Epithelial cell of proximal tubule (primary cell): ENCODE data around the gene TRIM16. TPM values are rescaled to one million over a fixed set of nuclear protein-coding genes. Genes with fewer than 3 reads are reported as not detected.
"Not testable (repeated sequence)": the region's sequence is repeated elsewhere in the genome, so short reads cannot be mapped to it uniquely, and the experiment has no call there.

ENCODE experiments used
- DNase-seq: peaks from one replicate; pipeline ENCODE4 v3.0.0-alpha.2; 2011; ENCODE audit warnings: low read depth
- H3K4me3 ChIP-seq: 2 replicates; pipeline ENCODE4 v1.5.1; 2011; ENCODE audit warnings: low read depth, mild to moderate bottlenecking, low read length
- total RNA-seq: library from RNA; depleted of rRNA; stranded (reverse); fragments of >200 nt; gene quantifications from 2 replicates; pipeline ENCODE4 v1.2.3, GENCODE V29; 2015
- TF ChIP-seq, protein P1 (sequence below): conservative IDR thresholded peaks from 2 replicates; pipeline ENCODE4 v1.5.1; 2012; ENCODE audit warnings: low read depth, mild to moderate bottlenecking, low read length

Gene TRIM16
- total RNA-seq, 1 donor from 2014 or later = 25.0 TPM

DNA sequence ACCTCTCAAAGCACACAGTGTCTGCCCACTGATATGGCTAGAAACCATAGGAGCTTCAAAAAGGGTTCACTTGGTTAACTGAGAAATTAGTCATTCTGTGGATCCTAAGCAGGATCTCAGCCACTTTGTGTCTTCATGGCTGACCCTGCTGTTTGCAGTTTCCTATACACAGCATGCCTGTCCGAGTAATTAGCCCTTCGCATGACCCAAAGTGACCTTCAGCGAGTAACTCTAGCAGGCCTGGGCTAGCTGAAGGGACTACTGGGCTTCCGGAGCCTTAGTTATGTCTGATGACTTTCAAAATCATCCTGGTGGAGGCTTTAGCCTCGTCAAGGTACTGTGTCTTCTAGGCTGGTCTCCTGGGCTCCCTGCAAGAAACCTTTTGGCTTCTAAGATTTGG, 35.7 kb downstream of the TRIM16 start:
- no peak overlapping the region for H3K4me3 ChIP-seq

DNA sequence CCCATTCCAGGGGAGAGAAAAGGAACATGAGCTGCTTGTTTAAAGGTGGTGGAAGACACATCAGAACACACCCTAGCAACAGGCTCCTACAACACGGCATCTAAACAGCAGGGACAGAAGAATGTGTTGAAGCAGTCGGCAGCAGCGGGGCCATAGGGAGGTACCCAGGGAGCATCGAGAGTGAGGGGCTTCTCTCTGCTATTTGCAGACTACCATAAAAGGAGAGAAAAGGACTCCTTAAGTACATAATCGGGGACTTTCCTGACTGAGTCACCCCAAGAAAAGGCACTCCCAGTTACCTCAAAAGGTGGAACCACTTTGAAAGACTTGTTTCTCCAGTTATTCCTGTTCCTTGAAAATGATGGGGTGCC, 38.2 kb downstream of the TRIM16 start:
- H3K4me3 ChIP-seq, DNase-seq: not testable (repeated sequence)

More for the DNA sequence above, 35.7 kb downstream of the TRIM16 start:
- TF ChIP-seq, protein P1, sequence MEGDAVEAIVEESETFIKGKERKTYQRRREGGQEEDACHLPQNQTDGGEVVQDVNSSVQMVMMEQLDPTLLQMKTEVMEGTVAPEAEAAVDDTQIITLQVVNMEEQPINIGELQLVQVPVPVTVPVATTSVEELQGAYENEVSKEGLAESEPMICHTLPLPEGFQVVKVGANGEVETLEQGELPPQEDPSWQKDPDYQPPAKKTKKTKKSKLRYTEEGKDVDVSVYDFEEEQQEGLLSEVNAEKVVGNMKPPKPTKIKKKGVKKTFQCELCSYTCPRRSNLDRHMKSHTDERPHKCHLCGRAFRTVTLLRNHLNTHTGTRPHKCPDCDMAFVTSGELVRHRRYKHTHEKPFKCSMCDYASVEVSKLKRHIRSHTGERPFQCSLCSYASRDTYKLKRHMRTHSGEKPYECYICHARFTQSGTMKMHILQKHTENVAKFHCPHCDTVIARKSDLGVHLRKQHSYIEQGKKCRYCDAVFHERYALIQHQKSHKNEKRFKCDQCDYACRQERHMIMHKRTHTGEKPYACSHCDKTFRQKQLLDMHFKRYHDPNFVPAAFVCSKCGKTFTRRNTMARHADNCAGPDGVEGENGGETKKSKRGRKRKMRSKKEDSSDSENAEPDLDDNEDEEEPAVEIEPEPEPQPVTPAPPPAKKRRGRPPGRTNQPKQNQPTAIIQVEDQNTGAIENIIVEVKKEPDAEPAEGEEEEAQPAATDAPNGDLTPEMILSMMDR = no peak
- no peak for DNase-seq

DNA sequence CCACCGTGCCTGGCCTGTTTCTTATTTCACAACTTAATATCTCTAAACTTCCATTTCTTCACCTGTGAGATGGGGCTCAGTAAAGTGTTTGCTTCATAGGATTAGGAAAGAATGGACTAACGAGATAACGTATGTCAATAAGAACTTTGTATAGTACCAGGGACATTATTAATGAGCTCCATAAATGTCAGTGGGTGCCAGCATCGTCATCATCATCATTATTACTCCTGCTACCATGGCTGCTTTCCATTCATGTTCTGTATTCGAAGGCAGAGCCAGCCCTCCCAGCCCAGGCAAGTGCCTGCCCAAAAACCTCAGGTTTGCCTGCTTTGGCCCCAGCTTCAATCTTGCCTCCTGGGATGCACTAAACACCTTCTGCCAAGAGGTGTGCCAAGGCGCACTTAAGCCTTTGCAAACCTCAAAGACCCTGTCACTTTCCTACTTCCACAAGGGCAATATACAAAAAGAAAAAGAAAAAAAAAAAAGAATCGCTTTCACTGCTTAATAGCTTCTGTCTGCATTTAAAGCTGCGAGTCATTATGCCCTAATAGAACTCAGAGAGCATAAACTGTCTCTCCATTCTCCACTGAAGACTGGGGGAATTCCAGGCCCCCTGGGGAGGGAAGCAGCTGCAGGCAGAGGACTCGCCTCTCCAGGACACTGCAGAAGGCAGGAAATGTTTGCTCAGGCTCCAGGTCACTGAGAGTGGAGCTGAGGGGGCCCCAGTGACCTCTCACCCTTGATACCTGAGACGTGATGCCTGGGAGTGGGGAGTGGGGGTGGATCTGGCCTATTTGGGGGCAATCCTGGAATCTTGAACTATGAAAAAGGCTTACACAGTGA, 38.8 kb downstream of the TRIM16 start:
- not testable (repeated sequence) for H3K4me3 ChIP-seq, DNase-seq

DNA sequence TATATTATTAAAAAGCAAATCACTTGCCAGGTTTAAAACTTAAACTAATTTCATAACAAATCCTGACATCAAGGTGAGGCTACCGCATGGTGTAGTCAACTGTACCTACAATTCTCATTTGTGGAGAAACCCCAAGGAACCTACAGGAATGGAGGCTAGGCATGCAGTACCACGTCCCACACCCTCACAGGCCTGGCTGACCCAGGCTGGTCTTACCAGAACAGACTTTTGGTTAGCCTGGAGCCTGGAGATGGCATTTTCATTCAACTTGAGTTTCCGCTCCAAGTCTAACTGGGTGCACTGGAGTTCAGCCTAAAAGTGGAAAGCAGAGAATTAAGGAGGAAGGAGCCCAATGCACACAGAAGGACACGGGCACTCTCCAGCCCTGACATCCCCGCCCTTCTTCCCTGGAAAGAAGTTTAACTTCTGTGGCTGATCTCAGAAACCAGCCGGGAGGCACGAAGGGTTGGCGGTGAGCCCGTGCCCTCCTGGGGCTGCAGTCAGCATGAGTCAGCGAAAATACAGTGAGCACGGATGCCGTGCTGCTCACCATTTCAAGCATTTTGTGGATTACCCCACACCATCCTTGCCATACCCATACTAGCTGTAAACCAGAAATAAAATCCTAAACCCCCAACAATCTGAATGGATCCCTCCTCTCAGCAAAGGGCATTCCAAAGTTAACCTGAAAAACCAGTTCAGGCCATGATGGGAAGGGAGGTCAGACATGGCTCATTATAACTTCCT, 41.4 kb downstream of the TRIM16 start:
- DNase-seq, H3K4me3 ChIP-seq: not testable (repeated sequence)

DNA sequence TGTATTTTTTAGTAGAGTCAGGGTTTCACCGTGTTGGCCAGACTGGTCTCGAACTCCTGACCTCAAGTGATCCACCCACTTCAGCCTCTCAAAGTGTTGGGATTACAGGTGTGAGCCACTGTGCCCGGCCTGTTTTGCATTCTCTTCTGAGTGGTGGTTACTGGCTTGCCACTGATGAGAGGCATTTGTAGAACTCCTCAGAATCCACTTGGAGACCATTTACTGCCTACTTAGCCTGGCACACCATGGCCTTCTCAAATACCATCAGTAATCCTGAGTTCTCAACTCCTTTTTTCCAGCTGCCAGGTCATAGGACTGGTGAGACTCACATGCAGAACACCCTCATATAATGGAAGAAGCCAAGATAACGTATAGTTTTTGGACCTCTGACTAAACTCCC, 42.1 kb downstream of the TRIM16 start:
- not testable (repeated sequence) for DNase-seq, H3K4me3 ChIP-seq

DNA sequence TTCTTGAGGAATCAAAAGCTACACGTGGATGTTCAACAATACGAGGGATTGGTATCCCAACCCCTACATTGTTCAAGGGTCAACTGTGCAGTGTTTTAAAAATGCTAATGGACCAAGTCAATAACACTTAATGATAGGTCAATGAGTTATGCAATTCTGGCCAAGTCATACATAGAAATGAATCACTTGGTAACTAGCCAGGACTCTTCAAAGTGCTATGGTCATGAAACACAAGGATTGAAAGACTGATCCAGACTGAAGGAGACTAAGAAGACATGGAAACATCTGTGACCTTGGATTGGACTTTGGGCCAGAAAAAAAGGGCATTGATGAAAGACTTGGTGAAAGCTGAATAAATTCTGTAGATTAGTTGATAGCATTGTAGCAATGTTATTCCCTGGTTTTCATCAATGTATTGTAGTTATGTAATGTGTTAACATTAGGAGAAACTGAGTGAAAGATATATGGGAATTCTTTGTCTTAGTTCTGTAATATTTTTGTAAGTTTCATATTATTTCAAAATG, 53.1 kb downstream of the TRIM16 start:
- not testable (repeated sequence) for DNase-seq

DNA sequence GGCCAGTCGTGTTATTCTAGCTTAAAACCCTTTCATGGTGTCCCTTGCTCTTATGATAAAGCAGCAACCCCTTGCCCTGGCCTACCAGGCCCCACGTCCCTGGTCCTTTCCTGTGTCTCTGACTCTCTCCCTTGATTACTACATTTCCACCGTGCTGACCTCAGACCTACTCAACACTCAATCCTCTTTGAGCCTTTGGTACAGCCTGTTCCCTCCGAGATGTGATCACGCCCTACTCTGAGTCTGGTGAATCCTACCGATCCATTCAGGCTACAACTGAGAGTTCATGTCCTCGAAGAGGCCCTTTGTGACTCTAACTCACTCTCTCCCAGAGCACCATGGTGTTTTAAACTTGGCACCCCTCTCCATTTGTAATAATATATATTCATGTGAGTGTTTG, 54.1 kb downstream of the TRIM16 start:
- DNase-seq, H3K4me3 ChIP-seq: not testable (repeated sequence)

More for the DNA sequence above, 53.1 kb downstream of the TRIM16 start:
- not testable (repeated sequence) for H3K4me3 ChIP-seq

DNA sequence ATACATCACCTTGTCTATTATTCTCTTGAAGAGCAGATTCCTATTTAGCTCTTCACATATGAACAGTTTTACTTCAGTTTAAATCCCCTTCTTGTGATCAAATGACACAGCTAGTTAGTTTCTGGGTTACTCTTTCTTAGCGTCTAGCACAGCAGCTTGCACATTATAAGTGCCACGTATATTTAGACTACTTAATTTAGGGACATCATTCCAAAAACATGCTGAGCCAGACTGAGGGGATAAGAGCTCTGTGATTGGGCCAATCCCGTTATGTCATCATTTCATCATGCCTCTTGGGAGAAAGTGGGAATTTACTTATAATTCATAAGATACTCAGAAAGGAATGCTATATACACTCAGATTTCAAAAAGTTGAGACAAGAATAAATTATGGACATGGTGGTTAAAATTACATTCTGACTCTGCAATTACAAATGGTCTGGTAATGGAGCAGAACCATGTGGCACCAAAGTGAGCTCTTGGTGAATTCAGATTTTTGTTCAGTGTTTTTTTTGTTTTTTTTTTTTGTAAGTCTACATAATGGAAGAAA, 60.4 kb downstream of the TRIM16 start:
- not testable (repeated sequence) for H3K4me3 ChIP-seq, DNase-seq

DNA sequence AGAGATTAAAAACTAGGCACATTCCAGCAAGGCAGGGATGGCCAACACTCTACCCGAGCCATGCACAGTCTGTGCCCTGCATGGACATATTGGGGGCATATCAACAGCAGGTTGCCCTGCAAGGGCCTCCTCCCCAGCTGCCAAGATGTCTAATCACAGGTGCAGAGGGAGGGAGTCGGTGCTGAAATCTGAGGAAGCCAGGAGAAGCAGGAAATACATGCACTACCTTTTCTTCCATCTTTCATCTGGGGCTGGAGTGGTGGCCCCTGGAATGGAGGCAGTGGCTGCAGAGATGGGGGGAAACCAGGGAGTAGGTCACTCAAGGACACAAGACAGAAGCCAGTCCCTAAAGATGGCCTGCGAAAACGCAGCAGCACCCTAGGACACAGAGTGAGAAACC, 60.9 kb downstream of the TRIM16 start:
- DNase-seq = not testable (repeated sequence)

DNA sequence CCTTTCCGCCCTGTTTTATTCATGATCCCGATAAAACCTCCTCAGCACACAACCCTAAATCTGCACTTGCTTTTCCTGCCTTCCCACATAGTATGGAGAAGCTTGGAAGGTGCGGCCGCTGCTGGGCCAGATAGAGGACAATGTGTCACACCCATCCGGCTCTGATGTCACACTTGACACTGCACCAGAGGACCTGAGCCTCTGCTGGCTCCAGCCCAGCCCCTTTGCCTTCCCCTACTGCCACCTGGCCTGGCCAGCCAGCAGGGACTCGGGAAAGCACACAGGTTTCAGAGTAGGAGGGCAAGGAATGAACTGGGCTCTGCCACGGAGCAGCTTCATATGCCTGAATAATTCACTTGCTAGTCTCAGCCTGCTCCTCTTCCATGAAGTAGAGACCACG, 62.0 kb downstream of the TRIM16 start:
- not testable (repeated sequence) for DNase-seq, H3K4me3 ChIP-seq

More for the DNA sequence above, 60.9 kb downstream of the TRIM16 start:
- not testable (repeated sequence) for H3K4me3 ChIP-seq

DNA sequence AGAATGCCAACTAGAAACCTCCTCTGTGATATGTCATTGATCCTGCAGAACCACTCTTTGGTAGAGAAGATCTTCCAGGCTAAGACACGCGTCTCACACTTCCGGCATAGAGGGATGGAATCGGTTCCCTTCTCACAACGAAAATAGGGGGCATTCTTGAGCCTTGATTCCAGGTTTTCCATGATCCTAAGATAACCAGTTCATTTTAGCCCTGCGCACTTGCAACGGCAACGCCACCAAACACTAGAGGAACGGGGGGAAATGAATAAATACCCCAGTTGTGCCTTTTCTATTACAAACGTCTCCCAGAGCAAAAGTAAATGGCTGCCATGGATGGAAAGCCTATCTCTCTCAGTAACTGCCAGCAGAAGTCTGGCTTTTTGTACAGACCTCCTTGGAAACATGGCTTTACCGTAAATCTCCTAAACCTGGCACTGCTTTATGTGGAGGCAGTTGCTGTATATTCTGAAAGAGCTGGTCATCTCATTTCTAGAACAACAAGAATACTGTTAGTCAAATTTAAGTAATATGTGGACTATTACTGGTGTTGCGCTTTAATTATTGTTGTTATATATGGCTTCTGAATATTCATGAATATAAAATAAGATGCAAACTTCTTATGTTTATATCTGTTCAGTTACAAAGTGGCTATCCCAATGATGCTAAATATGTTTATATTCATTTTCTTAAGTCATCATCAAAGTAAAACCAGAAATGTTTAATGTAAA, 64.6 kb downstream of the TRIM16 start, which contains the start of gene FBXW10B:
FBXW10B (minus strand) TSS at position 374 of the 728 bp plus-strand sequence; CDS start at position 182, 192 bp downstream.
- DNase-seq, H3K4me3 ChIP-seq: not testable (repeated sequence)

DNA sequence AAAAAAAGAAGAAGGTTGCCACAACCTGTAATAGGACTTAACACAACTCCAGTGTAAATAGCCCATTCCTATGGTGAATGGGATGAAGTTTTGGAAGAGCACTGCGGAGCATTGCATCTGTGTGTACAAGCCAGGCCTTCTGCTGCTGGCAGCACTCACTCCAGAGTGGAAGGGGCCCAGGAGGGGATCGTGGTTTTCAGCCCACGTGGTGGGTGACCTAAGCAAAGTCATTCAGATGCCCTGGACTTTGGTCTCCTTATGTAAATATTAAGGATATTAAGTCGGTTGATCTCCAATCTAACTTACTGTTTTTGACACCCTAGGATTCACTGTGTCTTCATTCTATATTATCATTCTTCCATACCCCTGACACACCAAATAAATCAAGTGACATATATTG, 67.3 kb downstream of the TRIM16 start:
- not testable (repeated sequence) for DNase-seq, H3K4me3 ChIP-seq

DNA sequence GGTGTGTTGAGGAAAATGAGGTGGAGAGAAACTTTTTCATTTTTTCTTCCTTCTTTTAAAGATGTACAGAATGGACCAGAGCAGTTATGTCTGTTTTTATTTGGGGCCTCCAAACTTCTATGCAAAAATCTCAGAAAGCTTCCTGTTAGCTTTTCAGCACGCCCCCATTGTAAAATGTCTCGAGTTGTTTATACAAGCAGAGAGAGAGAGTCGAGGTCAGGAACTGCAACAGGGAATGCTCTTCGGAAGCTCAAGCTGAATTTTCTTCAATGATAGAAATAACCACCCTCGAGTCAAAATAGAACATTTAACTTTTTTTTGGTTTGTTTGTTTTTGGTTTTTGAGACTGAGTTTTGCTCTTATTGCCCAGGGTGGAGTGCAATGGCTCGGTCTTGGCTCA, 68.3 kb downstream of the TRIM16 start:
- not testable (repeated sequence) for DNase-seq, H3K4me3 ChIP-seq

DNA sequence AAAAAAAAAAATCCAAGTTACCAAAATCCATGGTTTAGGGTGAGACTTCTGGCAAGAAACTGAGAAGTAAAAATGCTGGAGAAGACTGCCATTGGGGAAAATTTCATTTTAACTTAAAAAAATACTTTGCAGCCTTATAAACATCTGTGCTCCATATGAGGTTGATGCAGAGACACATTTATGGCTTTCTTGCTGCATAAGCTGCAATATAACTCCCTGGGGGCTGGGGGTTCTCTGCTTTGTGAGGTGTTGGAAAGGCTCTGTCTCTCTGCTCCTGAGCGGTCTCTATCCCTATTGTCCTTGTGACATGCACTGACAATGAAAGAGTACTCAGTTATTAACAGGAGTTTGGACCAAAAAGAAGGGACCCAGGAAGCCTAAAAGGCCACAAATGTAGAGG, 71.0 kb downstream of the TRIM16 start:
- H3K4me3 ChIP-seq, DNase-seq: not testable (repeated sequence)

DNA sequence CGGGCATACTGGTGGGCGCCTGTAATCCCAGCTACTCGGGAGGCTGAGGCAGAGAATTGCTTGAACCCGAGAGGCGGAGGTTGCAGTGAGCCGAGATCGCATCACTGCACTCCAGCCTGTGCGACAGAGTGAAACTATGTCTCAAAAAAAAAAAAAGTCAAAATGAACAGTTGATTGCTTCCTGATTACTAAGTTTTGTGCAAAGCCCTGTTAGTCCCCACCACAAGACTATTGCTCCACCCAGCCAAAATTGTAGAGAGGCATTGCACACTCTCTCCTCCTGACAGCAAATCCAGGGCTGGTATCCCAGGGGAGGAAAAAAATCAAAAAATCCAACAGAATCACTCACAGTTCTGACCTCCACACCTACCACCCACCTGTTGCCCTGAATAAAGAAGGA, 91.2 kb downstream of the TRIM16 start:
- DNase-seq, H3K4me3 ChIP-seq: not testable (repeated sequence)

DNA sequence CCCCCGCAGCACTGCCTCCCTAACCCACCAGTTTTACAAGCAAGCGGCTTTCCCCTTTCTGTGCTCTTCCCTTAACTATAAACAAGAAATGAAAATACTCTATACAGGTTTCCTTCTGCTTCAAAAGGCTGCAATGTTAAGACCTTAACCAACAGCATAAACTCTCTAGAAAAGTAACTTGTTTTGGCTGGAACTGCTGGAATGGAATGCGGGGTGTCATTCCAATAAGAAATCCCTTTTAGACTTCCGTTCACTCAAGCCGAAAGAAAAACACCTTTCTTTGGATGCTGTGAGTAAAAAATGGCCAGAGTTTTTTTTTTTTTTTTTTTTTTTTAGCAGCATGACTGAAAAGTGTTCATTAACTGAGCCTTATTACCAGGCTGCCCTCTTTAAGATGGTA, 92.1 kb downstream of the TRIM16 start:
- DNase-seq, H3K4me3 ChIP-seq: not testable (repeated sequence)

DNA sequence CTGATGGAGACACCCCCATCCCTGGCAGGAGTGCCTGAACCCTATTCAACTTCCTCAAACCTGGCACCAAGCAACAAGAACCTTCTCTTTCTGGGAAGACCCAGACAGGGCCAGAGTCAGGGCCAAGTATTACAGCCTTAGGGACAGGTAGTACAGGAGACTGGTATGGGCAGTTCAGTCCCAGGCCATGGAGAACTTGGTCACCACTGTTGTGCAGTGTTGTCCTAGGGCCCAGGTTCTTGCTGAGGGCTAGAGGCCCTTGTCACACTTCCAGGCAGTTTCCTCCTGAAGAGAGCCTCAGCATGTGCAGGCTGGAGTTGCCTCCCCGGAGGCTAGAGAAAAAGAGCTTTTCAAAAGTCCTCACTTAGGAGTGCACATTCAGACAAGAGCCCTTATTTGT, 93.3 kb downstream of the TRIM16 start:
- H3K4me3 ChIP-seq, DNase-seq: not testable (repeated sequence)
